DOHH2 (cell line): ENCODE measurements around the gene HMCES.

Experiments
- H3F3A ChIP-seq: fragments of 200-600 bp; sonication (generic), shearing (Covaris generic); 2 replicates; pipeline ENCODE4 v1.6.0; 2016; ENCODE audit warnings: antibody characterized with exemption, mild to moderate bottlenecking; ENCODE audit not compliant: control insufficient read depth, insufficient read depth
- H3K27ac ChIP-seq: fragments of 200-600 bp; sonication (generic); 2 replicates; pipeline ENCODE4 v1.5.1; 2014; ENCODE audit warnings: low read depth, mild to moderate bottlenecking, low read length, moderate library complexity
- H3K27me3 ChIP-seq: fragments of 200-600 bp; sonication (generic); 2 replicates; pipeline ENCODE4 v1.6.1; 2014; ENCODE audit warnings: mild to moderate bottlenecking, low read length, mixed read lengths; ENCODE audit not compliant: control insufficient read depth
- H3K36me3 ChIP-seq: fragments of 200-600 bp; sonication (generic); 2 replicates; pipeline ENCODE4 v1.6.1; 2014; ENCODE audit warnings: mild to moderate bottlenecking, low read length, moderate library complexity, mixed read lengths; ENCODE audit not compliant: control insufficient read depth
- H3K4me1 ChIP-seq: fragments of 200-600 bp; sonication (generic); 2 replicates; pipeline ENCODE4 v1.6.1; 2014; ENCODE audit warnings: mild to moderate bottlenecking, low read length, mixed read lengths; ENCODE audit not compliant: control insufficient read depth
- H3K4me2 ChIP-seq: fragments of 200-600 bp; sonication (generic); 2 replicates; pipeline ENCODE4 v1.6.0; 2014; ENCODE audit warnings: mild to moderate bottlenecking, low read length, moderate library complexity
- H3K4me3 ChIP-seq: fragments of 200-600 bp; sonication (generic); 2 replicates; pipeline ENCODE4 v1.5.1; 2014; ENCODE audit warnings: mild to moderate bottlenecking, low read length, mixed read lengths
- H3K79me2 ChIP-seq: fragments of 200-600 bp; sonication (generic); 2 replicates; pipeline ENCODE4 v1.6.1; 2014; ENCODE audit warnings: mild to moderate bottlenecking, low read length, mixed read lengths; ENCODE audit not compliant: control insufficient read depth
- H3K9me2 ChIP-seq: fragments of 200-600 bp; sonication (generic); replicated peaks from 2 replicates; pipeline ENCODE4 v1.6.1; 2014; ENCODE audit warnings: mild to moderate bottlenecking, low read length, mixed read lengths; ENCODE audit not compliant: control insufficient read depth
- H3K9me3 ChIP-seq: fragments of 200-600 bp; sonication (generic); 2 replicates; pipeline ENCODE4 v1.6.1; 2014; ENCODE audit warnings: antibody characterized with exemption, low read length, mixed read lengths; ENCODE audit not compliant: control insufficient read depth, insufficient read depth
- H4K20me1 ChIP-seq: fragments of 200-600 bp; sonication (generic); 2 replicates; pipeline ENCODE4 v1.6.0; 2014; ENCODE audit warnings: low read depth, mild to moderate bottlenecking, antibody characterized with exemption, low read length, moderate library complexity; ENCODE audit not compliant: control insufficient read depth, insufficient read depth
- EZH2phosphoT487 ChIP-seq: fragments of 200-600 bp; sonication (generic); IDR thresholded peaks from 2 replicates; pipeline ENCODE4 v1.6.1; 2017; ENCODE audit warnings: borderline replicate concordance, mild to moderate bottlenecking, antibody characterized with exemption, low read length, moderate library complexity, mixed read lengths
- TF ChIP-seq, protein P1 (sequence below): fragments of 200-600 bp; sonication (generic); IDR thresholded peaks from one replicate; pipeline ENCODE4 v1.5.1; 2014; ENCODE audit warnings: antibody characterized with exemption, mild to moderate bottlenecking, low read depth, low read length; ENCODE audit not compliant: poor library complexity, severe bottlenecking

HMCES gene

DNA sequence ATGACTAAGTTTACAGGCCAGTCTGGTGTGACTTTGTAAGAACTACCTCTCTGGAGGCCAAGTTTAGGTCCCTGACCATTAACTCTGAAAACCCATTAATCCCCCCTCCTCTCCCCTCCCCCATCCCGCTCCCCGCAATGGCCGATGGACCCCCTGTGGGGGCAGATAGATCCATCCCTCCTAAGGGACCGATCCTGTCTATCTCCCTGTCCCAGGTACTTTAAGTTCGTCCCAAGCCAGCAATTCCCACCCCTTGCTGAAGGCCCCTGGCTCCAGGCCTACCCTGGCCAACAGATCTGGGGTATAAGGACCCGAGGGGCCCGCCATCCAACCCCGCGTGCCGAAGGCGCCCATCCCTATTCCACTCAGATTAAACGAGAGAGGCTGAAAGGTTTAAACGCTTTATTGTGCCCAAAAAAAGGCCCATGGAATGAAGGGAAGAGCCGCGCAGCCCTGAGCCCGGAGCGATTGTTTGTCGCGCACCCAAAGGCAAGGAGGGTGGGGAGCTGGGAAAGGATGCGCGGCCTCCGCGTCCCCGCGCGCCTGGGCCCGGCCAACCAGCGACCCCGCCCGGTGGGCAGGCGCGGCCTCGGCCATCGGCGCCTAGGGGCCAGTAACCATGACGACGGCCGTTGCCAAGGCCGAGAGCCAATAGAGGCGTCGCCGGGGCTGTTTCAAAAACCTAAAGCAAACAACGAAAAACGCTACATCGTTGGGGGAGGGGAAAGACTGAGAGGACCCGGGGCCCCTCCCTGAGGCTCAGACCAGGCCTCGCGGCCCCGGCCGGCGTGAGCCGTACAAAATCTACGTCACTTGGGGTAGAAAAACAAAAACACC lies 35.9 kb downstream of the HMCES start:
- peak overlapping the region; percentile 80 for H3K4me3 ChIP-seq
- peaks cover 18% of the 10 kb centered on the region for H3F3A ChIP-seq
- H4K20me1 ChIP-seq = peaks cover 14% of the 10 kb centered on the region
- H3K79me2 ChIP-seq = peaks cover 17% of the 10 kb centered on the region
- H3K9me3 ChIP-seq = no peaks in the 10 kb centered on the region
- H3K36me3 ChIP-seq = peaks cover 11% of the 10 kb centered on the region; the same call in 1 of the 2 replicates
- peak overlapping the region; percentile 81 for H3K4me2 ChIP-seq
- peaks cover 30% of the 10 kb centered on the region for H3K4me1 ChIP-seq
- H3K27ac ChIP-seq = peak overlapping the region; percentile 44
- no peak for TF ChIP-seq EZH2phosphoT487
- TF ChIP-seq, protein P1, sequence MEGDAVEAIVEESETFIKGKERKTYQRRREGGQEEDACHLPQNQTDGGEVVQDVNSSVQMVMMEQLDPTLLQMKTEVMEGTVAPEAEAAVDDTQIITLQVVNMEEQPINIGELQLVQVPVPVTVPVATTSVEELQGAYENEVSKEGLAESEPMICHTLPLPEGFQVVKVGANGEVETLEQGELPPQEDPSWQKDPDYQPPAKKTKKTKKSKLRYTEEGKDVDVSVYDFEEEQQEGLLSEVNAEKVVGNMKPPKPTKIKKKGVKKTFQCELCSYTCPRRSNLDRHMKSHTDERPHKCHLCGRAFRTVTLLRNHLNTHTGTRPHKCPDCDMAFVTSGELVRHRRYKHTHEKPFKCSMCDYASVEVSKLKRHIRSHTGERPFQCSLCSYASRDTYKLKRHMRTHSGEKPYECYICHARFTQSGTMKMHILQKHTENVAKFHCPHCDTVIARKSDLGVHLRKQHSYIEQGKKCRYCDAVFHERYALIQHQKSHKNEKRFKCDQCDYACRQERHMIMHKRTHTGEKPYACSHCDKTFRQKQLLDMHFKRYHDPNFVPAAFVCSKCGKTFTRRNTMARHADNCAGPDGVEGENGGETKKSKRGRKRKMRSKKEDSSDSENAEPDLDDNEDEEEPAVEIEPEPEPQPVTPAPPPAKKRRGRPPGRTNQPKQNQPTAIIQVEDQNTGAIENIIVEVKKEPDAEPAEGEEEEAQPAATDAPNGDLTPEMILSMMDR = peak; percentile 38
- H3K27me3 ChIP-seq = no peaks in the 10 kb centered on the region
- no peaks in the 10 kb centered on the region for H3K9me2 ChIP-seq

DNA sequence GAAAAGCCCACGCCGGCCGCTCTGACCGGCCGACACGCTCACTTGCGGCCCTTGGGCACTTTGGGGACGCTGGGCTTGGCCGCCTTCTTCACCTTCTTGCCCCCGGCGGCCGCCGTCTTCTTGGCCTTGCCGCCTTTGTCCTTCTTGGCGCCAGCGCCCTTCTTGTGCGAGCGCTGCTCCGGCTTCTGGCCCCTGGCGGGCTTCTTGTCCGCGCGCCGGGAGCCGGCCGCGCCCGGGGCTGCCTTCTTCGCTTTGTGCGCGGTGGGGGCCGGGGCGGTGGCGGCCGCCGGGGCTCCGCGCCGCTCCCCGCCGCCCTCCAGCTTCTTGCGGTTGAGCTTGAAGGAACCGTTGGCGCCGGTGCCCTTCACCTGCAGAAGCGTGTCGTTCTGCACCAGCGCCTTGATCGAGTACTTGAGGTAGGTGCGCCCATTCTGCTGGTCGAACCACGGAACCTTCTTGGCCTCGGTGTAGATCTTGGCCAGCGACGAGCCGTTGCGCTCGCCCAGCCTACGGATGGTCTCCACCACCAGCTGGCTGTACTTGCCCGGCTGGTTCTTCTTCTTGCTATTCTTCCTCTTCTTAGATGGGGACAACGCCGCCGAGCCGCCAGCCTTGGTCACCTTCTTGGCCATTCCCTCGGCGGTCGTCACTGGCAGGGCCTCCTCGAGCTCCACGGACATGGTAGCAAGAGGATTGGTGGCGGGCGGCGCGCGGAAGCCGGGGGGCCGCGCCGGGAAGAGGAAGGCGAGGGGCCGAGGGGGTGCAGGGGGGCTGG lies 36.7 kb downstream of the HMCES start:
- H3K9me2 ChIP-seq = no peaks in the 10 kb centered on the region
- no peaks in the 10 kb centered on the region for H3K9me3 ChIP-seq
- H3F3A ChIP-seq = peaks cover 15% of the 10 kb centered on the region
- H4K20me1 ChIP-seq = peaks cover 14% of the 10 kb centered on the region
- H3K4me1 ChIP-seq = peaks cover 30% of the 10 kb centered on the region
- peaks cover 11% of the 10 kb centered on the region; the same call in 1 of the 2 replicates for H3K36me3 ChIP-seq
- H3K27ac ChIP-seq = peak overlapping the region; percentile 44
- peaks cover 17% of the 10 kb centered on the region for H3K79me2 ChIP-seq
- H3K4me3 ChIP-seq = peak overlapping the region; percentile 80
- H3K27me3 ChIP-seq = no peaks in the 10 kb centered on the region
- TF ChIP-seq EZH2phosphoT487 = no peak
- TF ChIP-seq, protein P1 = no peak
- peak overlapping the region; percentile 81 for H3K4me2 ChIP-seq

DNA sequence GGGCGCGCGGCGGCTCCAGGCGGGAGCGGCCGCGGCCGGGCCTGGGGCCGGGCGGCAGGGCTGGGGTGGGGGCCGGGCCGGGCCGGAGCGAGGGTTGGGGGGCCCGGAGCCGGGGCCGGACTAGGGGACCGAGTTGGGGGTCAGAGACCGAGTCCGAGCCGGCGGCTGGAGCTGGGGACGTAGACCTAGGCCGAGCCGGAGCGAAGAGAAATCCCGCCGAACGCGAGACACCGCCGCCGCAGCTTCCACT lies 37.3 kb downstream of the HMCES start:
- Histone ChIP-seq H3K4me2 (peak overlapping the region; percentile 81), H3K79me2 (peaks cover 17% of the 10 kb centered on the region), H3K27ac (peak overlapping the region; percentile 64)

More for the DNA sequence above, 37.3 kb downstream of the HMCES start:
- Histone ChIP-seq H3K4me1 (peaks cover 30% of the 10 kb centered on the region), H3K9me2 (no peaks in the 10 kb centered on the region), H3K27me3 (no peaks in the 10 kb centered on the region), H3K4me3 (peak overlapping the region; percentile 80), H3F3A (peaks cover 15% of the 10 kb centered on the region), H3K9me3 (no peaks in the 10 kb centered on the region), H3K36me3 (peaks cover 11% of the 10 kb centered on the region; the same call in 1 of the 2 replicates), H4K20me1 (peaks cover 14% of the 10 kb centered on the region)
- no peak for TF ChIP-seq EZH2phosphoT487
- TF ChIP-seq, protein P1 = no peak
